PC-9 (cell line): ENCODE data around the gene RNF148. TPM values are rescaled to one million over a fixed set of nuclear protein-coding genes. Genes with fewer than 3 reads are reported as not detected.

Source experiments
- BruUV-seq: library from RNA; stranded (reverse); fragments of 400-500 nt; replicated peaks from 2 replicates; lab custom pipeline; 2021; lab: Mats Ljungman, UMichigan
- CTCF ChIA-PET: fragments of 300-600 bp; sonication (Branson Sonifier 250); formaldehyde crosslinking; loops from one replicate; lab custom pipeline; 2022; ENCODE audit warnings: antibody characterized with exemption; lab: Charles Lee
- POLR2A ChIA-PET: fragments of 300-600 bp; sonication (Branson Sonifier 250); formaldehyde crosslinking; loops from one replicate; lab custom pipeline; 2022; ENCODE audit warnings: antibody characterized with exemption; ENCODE audit not compliant: unreplicated experiment; lab: Charles Lee
- DNase-seq, 2 experiments: peaks; one replicate each; pipeline versions ENCODE4 v3.0.0 to v3.0.0-alpha.2; 2015 to 2022; ENCODE audit warnings: mixed read lengths in 1 of 2
- H2AFZ ChIP-seq: fragments of 200-600 bp; sonication (generic); 2 replicates; pipeline ENCODE4 v1.8.1; 2017; ENCODE audit warnings: antibody characterized with exemption
- H3F3A ChIP-seq: fragments of 200-600 bp; sonication (generic); 2 replicates; pipeline ENCODE4 v1.8.1; 2017; ENCODE audit warnings: antibody characterized with exemption, mild to moderate bottlenecking, low read depth; ENCODE audit not compliant: insufficient read depth
- H3K27ac ChIP-seq: fragments of 200-600 bp; sonication (generic); 2 replicates; pipeline ENCODE4 v1.6.1; 2016; ENCODE audit warnings: mixed run types
- H3K27me3 ChIP-seq: fragments of 200-600 bp; sonication (generic); 2 replicates; pipeline ENCODE4 v1.6.1; 2016; ENCODE audit warnings: low read depth, mixed run types; ENCODE audit not compliant: insufficient read depth
- H3K36me3 ChIP-seq: fragments of 200-600 bp; sonication (generic); 2 replicates; pipeline ENCODE4 v1.6.1; 2016; ENCODE audit warnings: low read depth, mixed run types
- H3K4me1 ChIP-seq: fragments of 200-600 bp; sonication (generic); replicated peaks from 2 replicates; pipeline ENCODE4 v1.6.1; 2016; ENCODE audit warnings: mixed run types; ENCODE audit not compliant: insufficient read depth
- H3K4me2 ChIP-seq: fragments of 200-600 bp; sonication (generic); 2 replicates; pipeline ENCODE4 v1.6.1; 2017; ENCODE audit warnings: mixed run types
- H3K4me3 ChIP-seq: fragments of 200-600 bp; sonication (generic); 2 replicates; pipeline ENCODE4 v1.6.1; 2016; ENCODE audit warnings: mixed run types
- H3K79me2 ChIP-seq: fragments of 200-600 bp; sonication (generic); 2 replicates; pipeline ENCODE4 v1.6.1; 2017; ENCODE audit warnings: low read depth, mixed run types
- H3K9me2 ChIP-seq: fragments of 200-600 bp; sonication (generic); 2 replicates; pipeline ENCODE4 v1.8.1; 2017; ENCODE audit warnings: mild to moderate bottlenecking; ENCODE audit not compliant: insufficient read depth
- H3K9me3 ChIP-seq: fragments of 200-600 bp; sonication (generic); 2 replicates; pipeline ENCODE4 v1.8.1; 2016; ENCODE audit warnings: low read depth; ENCODE audit not compliant: insufficient read depth
- H4K20me1 ChIP-seq: fragments of 200-600 bp; sonication (generic); 2 replicates; pipeline ENCODE4 v1.8.1; 2017; ENCODE audit not compliant: insufficient read depth
- EZH2 ChIP-seq: fragments of 200-600 bp; sonication (generic); IDR thresholded peaks from 2 replicates; pipeline ENCODE4 v1.8.0; 2017; ENCODE audit warnings: antibody characterized with exemption, low read depth
- intact Hi-C: fragments of 100-400 bp; cut with micrococcal nuclease; formaldehyde crosslinking; loops from one replicate; pipeline ENCODE4 v1.10.0; 2022; ENCODE audit not compliant: unreplicated experiment
- total RNA-seq: library from RNA; stranded (reverse); gene quantifications from 2 replicates; pipeline ENCODE4 v1.2.3, GENCODE V29; 2021
- TF ChIP-seq, protein P1 (sequence below): fragments of 200-600 bp; sonication (generic); conservative IDR thresholded peaks from 2 replicates; pipeline ENCODE4 v1.6.1; 2017; ENCODE audit warnings: mixed run types, antibody characterized with exemption, mild to moderate bottlenecking, moderate library complexity

The RNF148 gene
- total RNA-seq, 1 experiment from 2014 or later: 0.72 TPM

DNA sequence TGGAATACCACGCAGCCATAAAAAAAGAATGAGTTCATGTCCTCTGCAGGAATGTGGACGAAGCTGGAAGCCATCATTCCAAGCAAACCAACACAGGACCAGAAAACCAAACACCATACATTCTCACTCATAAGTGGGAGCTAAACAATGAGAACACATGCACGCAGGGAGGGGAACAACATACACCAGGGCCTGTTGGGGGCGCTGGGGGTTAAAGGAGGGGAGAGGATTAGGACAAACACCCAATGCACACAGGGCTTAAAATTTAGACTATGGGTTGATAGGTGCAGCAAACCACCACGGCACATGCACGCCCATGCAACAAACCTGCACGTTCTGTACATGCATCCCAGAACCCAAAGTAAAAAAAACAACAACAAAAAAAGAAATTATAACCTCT lies 27.1 kb downstream of the RNF148 start:
- no peaks in the 10 kb centered on the region for H3F3A ChIP-seq
- H3K4me2 ChIP-seq: no peak overlapping the region
- H3K4me3 ChIP-seq: no peak overlapping the region
- H3K9me2 ChIP-seq: no peaks in the 10 kb centered on the region
- no peaks in the 10 kb centered on the region for H4K20me1 ChIP-seq
- H3K27ac ChIP-seq: no peak overlapping the region
- no peak for TF ChIP-seq EZH2
- TF ChIP-seq, protein P1, sequence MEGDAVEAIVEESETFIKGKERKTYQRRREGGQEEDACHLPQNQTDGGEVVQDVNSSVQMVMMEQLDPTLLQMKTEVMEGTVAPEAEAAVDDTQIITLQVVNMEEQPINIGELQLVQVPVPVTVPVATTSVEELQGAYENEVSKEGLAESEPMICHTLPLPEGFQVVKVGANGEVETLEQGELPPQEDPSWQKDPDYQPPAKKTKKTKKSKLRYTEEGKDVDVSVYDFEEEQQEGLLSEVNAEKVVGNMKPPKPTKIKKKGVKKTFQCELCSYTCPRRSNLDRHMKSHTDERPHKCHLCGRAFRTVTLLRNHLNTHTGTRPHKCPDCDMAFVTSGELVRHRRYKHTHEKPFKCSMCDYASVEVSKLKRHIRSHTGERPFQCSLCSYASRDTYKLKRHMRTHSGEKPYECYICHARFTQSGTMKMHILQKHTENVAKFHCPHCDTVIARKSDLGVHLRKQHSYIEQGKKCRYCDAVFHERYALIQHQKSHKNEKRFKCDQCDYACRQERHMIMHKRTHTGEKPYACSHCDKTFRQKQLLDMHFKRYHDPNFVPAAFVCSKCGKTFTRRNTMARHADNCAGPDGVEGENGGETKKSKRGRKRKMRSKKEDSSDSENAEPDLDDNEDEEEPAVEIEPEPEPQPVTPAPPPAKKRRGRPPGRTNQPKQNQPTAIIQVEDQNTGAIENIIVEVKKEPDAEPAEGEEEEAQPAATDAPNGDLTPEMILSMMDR: no peak
- H3K27me3 ChIP-seq: no peaks in the 10 kb centered on the region
- no peak overlapping the region for H2AFZ ChIP-seq
- CTCF ChIA-PET: no interaction called here
- POLR2A ChIA-PET: no interaction called here
- BruUV-seq: no TSS peak
- intact Hi-C loops: no loop called here
- no peak for DNase-seq
- H3K36me3 ChIP-seq: no peaks in the 10 kb centered on the region
- H3K79me2 ChIP-seq: no peaks in the 10 kb centered on the region
- H3K9me3 ChIP-seq: no peaks in the 10 kb centered on the region
- peaks cover 9% of the 10 kb centered on the region for H3K4me1 ChIP-seq

DNA sequence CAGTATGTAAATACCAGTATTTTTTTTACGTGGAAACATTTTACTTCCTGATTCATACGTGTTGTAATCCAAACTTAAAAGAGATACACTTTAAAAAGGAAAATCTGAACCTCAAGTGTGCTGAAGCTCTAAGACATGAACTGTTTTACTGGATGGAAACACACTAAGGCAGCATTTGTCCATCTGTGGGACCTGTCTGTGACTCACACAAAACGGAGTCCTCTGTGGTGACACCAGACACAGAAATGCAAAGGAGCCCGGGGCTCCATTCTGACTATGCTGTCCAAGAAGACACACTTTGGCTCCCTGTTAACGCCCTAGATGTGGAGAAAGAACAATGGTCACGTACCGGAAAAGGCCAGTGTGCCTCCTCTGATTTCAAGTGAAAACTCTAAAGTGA lies 27.7 kb downstream of the RNF148 start:
- Histone ChIP-seq H3K9me2 (no peaks in the 10 kb centered on the region), H3K4me3 (no peak overlapping the region), H3K27me3 (no peaks in the 10 kb centered on the region), H3K27ac (no peak overlapping the region), H4K20me1 (no peaks in the 10 kb centered on the region), H3K4me2 (no peak overlapping the region), H3F3A (no peaks in the 10 kb centered on the region), H3K9me3 (no peaks in the 10 kb centered on the region), H2AFZ (no peak overlapping the region), H3K79me2 (no peaks in the 10 kb centered on the region), H3K36me3 (no peaks in the 10 kb centered on the region), H3K4me1 (peaks cover 8% of the 10 kb centered on the region)
- ChIA-PET CTCF (no interaction called here), POLR2A (no interaction called here)
- DNase-seq: no peak
- no peak for TF ChIP-seq EZH2
- TF ChIP-seq, protein P1: no peak
- BruUV-seq: no TSS peak
- intact Hi-C loops: no loop called here

DNA sequence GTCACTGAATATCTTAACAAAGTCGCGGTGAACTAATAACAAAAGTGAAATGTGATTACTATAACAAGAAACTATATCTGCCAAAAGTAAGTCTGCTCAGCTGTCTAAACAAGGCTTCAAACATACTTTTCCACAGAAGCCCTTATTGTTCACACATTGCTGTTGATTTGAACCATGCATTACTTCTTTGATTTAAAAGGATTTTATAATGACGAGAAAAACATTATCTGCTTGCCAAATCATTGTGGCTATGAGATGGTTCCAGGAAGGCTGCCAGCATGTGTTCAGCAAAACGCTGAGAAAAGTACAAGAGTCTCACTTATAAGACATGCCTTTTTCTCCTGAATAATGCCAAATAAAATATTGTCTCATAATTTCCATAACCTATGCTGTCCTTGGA lies 28.2 kb downstream of the RNF148 start:
- no peaks in the 10 kb centered on the region for H3K9me2 ChIP-seq
- no peak overlapping the region for H3K27ac ChIP-seq
- no peaks in the 10 kb centered on the region for H3F3A ChIP-seq
- CTCF ChIA-PET: no interaction called here
- intact Hi-C loops: no loop called here
- no peaks in the 10 kb centered on the region for H3K79me2 ChIP-seq
- no peaks in the 10 kb centered on the region for H3K27me3 ChIP-seq
- H3K9me3 ChIP-seq: no peaks in the 10 kb centered on the region
- POLR2A ChIA-PET: no interaction called here
- peaks cover 3% of the 10 kb centered on the region; the same call in 1 of the 2 replicates for H3K4me1 ChIP-seq
- H4K20me1 ChIP-seq: no peaks in the 10 kb centered on the region
- no peak for DNase-seq
- no TSS peak for BruUV-seq
- no peaks in the 10 kb centered on the region for H3K36me3 ChIP-seq
- no peak overlapping the region for H2AFZ ChIP-seq
- no peak for TF ChIP-seq EZH2
- no peak overlapping the region for H3K4me3 ChIP-seq
- no peak overlapping the region for H3K4me2 ChIP-seq

DNA sequence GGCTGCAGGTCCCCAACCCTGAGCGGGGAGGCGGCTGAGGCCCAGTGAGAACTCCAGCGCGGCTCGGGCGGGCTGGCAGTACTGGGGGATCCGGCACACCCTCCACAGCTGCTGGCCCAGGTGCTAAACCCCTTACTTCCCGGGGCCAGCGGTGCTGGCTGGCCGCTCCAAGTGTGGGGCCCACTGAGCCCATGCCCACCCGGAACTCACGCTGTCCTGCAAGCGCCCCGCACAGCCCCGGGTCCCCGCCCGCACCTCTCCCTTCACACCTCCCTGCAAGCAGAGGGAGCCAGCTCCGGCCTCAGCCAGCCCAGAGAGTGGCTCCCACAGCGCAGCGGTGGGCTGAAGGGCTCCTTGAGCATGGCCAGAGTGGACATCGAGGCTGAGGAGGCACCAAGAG lies 28.8 kb downstream of the RNF148 start:
- Histone ChIP-seq H2AFZ (no peak overlapping the region), H3K27me3 (no peaks in the 10 kb centered on the region), H4K20me1 (no peaks in the 10 kb centered on the region), H3K27ac (no peak overlapping the region), H3K36me3 (no peaks in the 10 kb centered on the region), H3K4me1 (no peaks in the 10 kb centered on the region), H3F3A (no peaks in the 10 kb centered on the region), H3K4me2 (no peak overlapping the region), H3K9me3 (no peaks in the 10 kb centered on the region), H3K4me3 (no peak overlapping the region), H3K9me2 (no peaks in the 10 kb centered on the region), H3K79me2 (no peaks in the 10 kb centered on the region)
- CTCF ChIA-PET: no interaction called here
- intact Hi-C loops: no loop called here
- POLR2A ChIA-PET: no interaction called here
- BruUV-seq: no TSS peak
- TF ChIP-seq EZH2: no peak
- TF ChIP-seq, protein P1: no peak
- DNase-seq: no peak
